Upper lobe of left lung (tissue), 6 donors: ENCODE results near the gene SEMA4D. TPM values are rescaled to one million over a fixed set of nuclear protein-coding genes. Genes with fewer than 3 reads are reported as not detected.

Experiments used
- ATAC-seq, 2 donors: fragments of 200-7000 bp; cut with Tn5 transposase; one replicate each; pipeline ENCODE4 v1.9.1; 2022; ENCODE audit warnings: mild to moderate bottlenecking in 2 of 2, moderate library complexity in 2 of 2; ENCODE audit not compliant: low FRiP score in 2 of 2
- DNase-seq, 2 donors: peaks; one replicate each; pipeline ENCODE4 v3.0.0-alpha.2; 2019 to 2020
- H3K27ac ChIP-seq, 4 donors: fragments of 200-600 bp; sonication (generic); one replicate each; pipeline ENCODE4 v1.5.1; 2016 to 2019
- H3K27me3 ChIP-seq, 4 donors: fragments of 200-600 bp; sonication (generic); one replicate each; pipeline ENCODE4 v1.5.1; 2017 to 2019
- H3K36me3 ChIP-seq, 4 donors: fragments of 200-600 bp; sonication (generic); one replicate each; pipeline ENCODE4 v1.5.1; 2016 to 2019
- H3K4me1 ChIP-seq, 4 donors: fragments of 200-600 bp; sonication (generic); one replicate each; pipeline ENCODE4 v1.5.1; 2018 to 2019
- H3K4me3 ChIP-seq, 4 donors: fragments of 200-600 bp; sonication (generic); one replicate each; pipeline ENCODE4 v1.5.1; 2017 to 2019; ENCODE audit warnings: mild to moderate bottlenecking in 2 of 4, moderate library complexity in 1 of 4
- H3K9me3 ChIP-seq, 4 donors: fragments of 200-600 bp; sonication (generic); one replicate each; pipeline ENCODE4 v1.5.1; 2018 to 2019
- CTCF ChIP-seq, 6 experiments: fragments of 450-650 bp in 4 of 6; fragments of 200-600 bp in 2 of 6; sonication (generic) in 2 of 6; IDR thresholded peaks; one replicate each; pipeline ENCODE4 v1.5.1; 2016 to 2019; ENCODE audit warnings: antibody characterized with exemption in 6 of 6
- EP300 ChIP-seq, 4 donors: sonication (generic); formaldehyde crosslinking; IDR thresholded peaks; one replicate each; pipeline ENCODE4 v1.5.1; 2017; ENCODE audit warnings: antibody characterized with exemption in 4 of 4, control low read depth in 2 of 4
- POLR2A ChIP-seq, 4 donors: fragments of 450-650 bp; IDR thresholded peaks; one replicate each; pipeline ENCODE4 v1.5.1; 2016 to 2017; ENCODE audit warnings: antibody characterized with exemption in 4 of 4, mild to moderate bottlenecking in 2 of 4
- POLR2AphosphoS5 ChIP-seq, 2 donors: sonication (generic); formaldehyde crosslinking; IDR thresholded peaks; one replicate each; pipeline ENCODE4 v1.5.1; 2017; ENCODE audit warnings: antibody characterized with exemption in 2 of 2
- WGBS, 2 donors: methylation state at CpG; one replicate each; pipeline ENCODE4 v1.1.5; 2017 to 2018; 5-methylcytosine and 5-hydroxymethylcytosine counted together
- total RNA-seq, 6 donors: library from RNA; depleted of rRNA in 4 of 6; stranded (reverse); fragments of >200 nt in 4 of 6; gene quantifications; one replicate each; pipeline versions ENCODE4 v1.1.0 to v1.2.1, GENCODE V29; 2016 to 2021
- donor health status: DM: no; HTN: no; CAD: no; lungs with moderate emphysema.
- donor health status: DM: no; HTN: yes; CAD: no; lungs with severe emphysema.

The SEMA4D gene
- total RNA-seq, 6 donors from 2014 or later = 24.6 to 61.3 (median 41.8) TPM

GRCh38 chr9:89368978-89369377, 128.9 kb downstream of the SEMA4D start:
- Histone ChIP-seq H3K36me3 (no peaks in the 10 kb centered on the region), H3K27me3 (no peaks in the 10 kb centered on the region), H3K27ac (no peak overlapping the region), H3K4me3 (no peak overlapping the region), H3K4me1 (peaks cover 0 to 9% (median 0%) of the 10 kb centered on the region in 4 donors), H3K9me3 (no peaks in the 10 kb centered on the region)
- DNase-seq = no peak
- TF ChIP-seq EP300 (IDR thresholded peaks at IDR 0.05) (no peak), CTCF (IDR thresholded peaks at IDR 0.05) (no peak), POLR2A (IDR thresholded peaks at IDR 0.05) (no peak), POLR2AphosphoS5 (IDR thresholded peaks at IDR 0.05) (no peak)
- 74 to 91% methylated on average over 7 to 8 of the region's 8 CpGs for WGBS, 2 donors
- no peak for ATAC-seq

- DNase-seq = no peak
- TF ChIP-seq EP300 (IDR thresholded peaks at IDR 0.05) = no peak
- no peak for TF ChIP-seq POLR2AphosphoS5 (IDR thresholded peaks at IDR 0.05)
- TF ChIP-seq CTCF (IDR thresholded peaks at IDR 0.05) = no peak
- TF ChIP-seq POLR2A (IDR thresholded peaks at IDR 0.05) = no peak
- Histone ChIP-seq H3K27me3 (no peaks in the 10 kb centered on the region), H3K4me3 (no peak overlapping the region), H3K9me3 (no peaks in the 10 kb centered on the region), H3K4me1 (peaks cover 0 to 9% (median 0%) of the 10 kb centered on the region in 4 donors), H3K36me3 (no peaks in the 10 kb centered on the region), H3K27ac (no peak overlapping the region)
- no peak for ATAC-seq
- WGBS, 2 donors = 82 to 90% methylated on average over 4 to 7 of the region's 7 CpGs
Measured at GRCh38 chr9:89368550-89368949, 129.4 kb downstream of the SEMA4D start.

- H3K27me3 ChIP-seq = no peaks in the 10 kb centered on the region
- H3K36me3 ChIP-seq = peaks cover 0 to 2% (median 2%) of the 10 kb centered on the region in 4 donors
- no peaks in the 10 kb centered on the region for H3K9me3 ChIP-seq
- WGBS, 2 donors = 89 to 96% methylated on average over 8 to 14 of the region's 14 CpGs
- peak in 1 of 2 donors; percentile 60 for DNase-seq
- peaks cover 0 to 9% (median 0%) of the 10 kb centered on the region in 4 donors for H3K4me1 ChIP-seq
- no peak for ATAC-seq
- TF ChIP-seq CTCF (IDR thresholded peaks at IDR 0.05) = no peak
- no peak for TF ChIP-seq EP300 (IDR thresholded peaks at IDR 0.05)
- no peak for TF ChIP-seq POLR2A (IDR thresholded peaks at IDR 0.05)
- no peak for TF ChIP-seq POLR2AphosphoS5 (IDR thresholded peaks at IDR 0.05)
- no peak overlapping the region for H3K27ac ChIP-seq
- H3K4me3 ChIP-seq = no peak overlapping the region
Measured at GRCh38 chr9:89367726-89368437, 130.0 kb downstream of the SEMA4D start.

GRCh38 chr9:89367281-89367680, 130.6 kb downstream of the SEMA4D start:
- ATAC-seq (no peak), DNase-seq (no peak)
- Histone ChIP-seq H3K4me1 (peaks cover 0 to 9% (median 0%) of the 10 kb centered on the region in 4 donors), H3K27ac (no peak overlapping the region), H3K4me3 (no peak overlapping the region), H3K36me3 (peaks cover 2 to 8% (median 7%) of the 10 kb centered on the region in 4 donors), H3K27me3 (no peaks in the 10 kb centered on the region), H3K9me3 (no peaks in the 10 kb centered on the region)
- WGBS, 2 donors = 73% methylated on average over 4 of the region's 4 CpGs; no CpG with 5 or more reads in 1 of the 2 donors
- TF ChIP-seq CTCF (IDR thresholded peaks at IDR 0.05) (no peak), POLR2A (IDR thresholded peaks at IDR 0.05) (no peak), EP300 (IDR thresholded peaks at IDR 0.05) (no peak), POLR2AphosphoS5 (IDR thresholded peaks at IDR 0.05) (no peak)

GRCh38 chr9:89366711-89367110, 131.2 kb downstream of the SEMA4D start:
- no peak for ATAC-seq

More at GRCh38 chr9:89366711-89367110, 131.2 kb downstream of the SEMA4D start:
- TF ChIP-seq POLR2A (IDR thresholded peaks at IDR 0.05) = no peak
- TF ChIP-seq POLR2AphosphoS5 (IDR thresholded peaks at IDR 0.05) = no peak
- TF ChIP-seq EP300 (IDR thresholded peaks at IDR 0.05) = no peak
- no peak for TF ChIP-seq CTCF (IDR thresholded peaks at IDR 0.05)
- Histone ChIP-seq H3K9me3 (no peaks in the 10 kb centered on the region), H3K4me1 (peaks cover 0 to 9% (median 0%) of the 10 kb centered on the region in 4 donors), H3K4me3 (no peak overlapping the region), H3K36me3 (peaks cover 8 to 13% (median 12%) of the 10 kb centered on the region in 4 donors), H3K27ac (no peak overlapping the region), H3K27me3 (no peaks in the 10 kb centered on the region)
- 92 to 93% methylated on average over 3 of the region's 3 CpGs for WGBS, 2 donors
- DNase-seq = no peak
